NCI-H524 (cell line): ENCODE measurements around the gene EDC4.
"Not testable (repeated sequence)": the region's sequence is repeated elsewhere in the genome, so short reads cannot be mapped to it uniquely, and the experiment has no call there.

Experiments
- DNase-seq, 2 experiments: peaks; one replicate each; lab custom pipeline; 2025; lab: John Stamatoyannopoulos, UW

Gene EDC4

DNA sequence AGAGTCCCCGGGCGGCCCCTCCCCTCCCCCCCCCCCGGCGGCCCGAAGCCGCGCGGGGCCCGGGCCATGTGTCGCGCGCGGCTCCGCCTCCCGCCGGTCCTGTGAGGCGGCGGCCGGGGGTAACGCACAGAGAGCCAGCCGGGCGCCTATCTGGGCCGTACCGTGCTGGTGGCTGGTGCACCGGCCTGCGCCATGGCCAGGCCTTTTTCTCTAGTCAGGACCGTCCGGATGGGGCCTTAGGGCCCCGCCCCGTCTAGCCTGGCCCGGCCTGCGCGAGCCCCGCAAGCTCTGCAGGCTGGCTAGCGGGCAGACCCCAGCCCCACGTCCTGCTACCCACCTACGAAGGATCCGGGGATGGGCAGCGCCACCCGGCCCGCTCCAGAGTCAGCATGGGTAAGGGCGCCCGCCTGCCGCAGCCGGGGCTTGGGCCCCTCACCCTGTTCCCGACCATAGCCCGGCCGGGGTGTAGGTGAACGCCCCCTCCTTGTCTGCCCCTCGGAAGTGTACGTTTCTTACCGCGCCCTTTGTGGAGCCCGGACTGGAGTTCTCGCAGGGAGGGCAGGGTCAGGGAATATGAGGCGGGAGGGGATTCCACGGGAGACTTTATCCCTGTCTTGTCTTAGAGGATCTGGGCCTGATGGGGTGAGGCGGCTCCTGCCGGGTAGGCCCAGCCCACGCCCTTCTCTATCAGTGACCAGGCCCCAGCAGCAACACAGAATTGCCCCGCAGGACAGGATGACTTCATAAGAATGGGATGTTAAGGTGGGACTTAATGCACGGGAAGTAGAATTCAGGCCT, 25.6 kb upstream of the EDC4 start, which contains the start of gene CENPT:
CENPT (minus strand) TSS at position 630 of the 798 bp plus-strand sequence. CDS start 13,834 bp downstream, outside the sequence.
- peak; percentile 66 to 75 for DNase-seq

DNA sequence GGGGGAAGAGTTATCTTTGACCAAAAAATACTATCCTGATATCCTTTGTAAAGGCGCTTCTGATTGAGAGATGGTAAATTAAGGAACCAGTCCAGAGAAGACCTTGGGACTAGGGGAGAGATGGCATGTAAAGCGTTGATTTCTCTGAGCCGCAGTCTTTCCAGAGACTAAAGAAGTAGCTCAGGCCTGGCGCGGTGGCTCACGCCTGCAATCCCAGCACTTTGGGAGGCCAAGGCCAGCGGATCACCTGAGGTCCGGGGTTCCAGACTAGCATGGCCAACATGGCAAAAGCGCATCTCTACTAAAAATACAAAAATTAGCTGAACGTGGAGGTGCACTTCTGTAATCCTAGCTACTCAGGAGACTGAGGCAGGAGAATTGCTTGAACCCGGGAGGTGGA, 24.7 kb upstream of the EDC4 start:
- no peak for DNase-seq

GRCh38 chr16:67853670-67854069, 19.2 kb upstream of the EDC4 start:
- no peak for DNase-seq

- DNase-seq = no peak
Observed at GRCh38 chr16:67855789-67856188, 17.1 kb upstream of the EDC4 start.

- DNase-seq = no peak
Observed at GRCh38 chr16:67856927-67857546, 15.8 kb upstream of the EDC4 start.

DNA sequence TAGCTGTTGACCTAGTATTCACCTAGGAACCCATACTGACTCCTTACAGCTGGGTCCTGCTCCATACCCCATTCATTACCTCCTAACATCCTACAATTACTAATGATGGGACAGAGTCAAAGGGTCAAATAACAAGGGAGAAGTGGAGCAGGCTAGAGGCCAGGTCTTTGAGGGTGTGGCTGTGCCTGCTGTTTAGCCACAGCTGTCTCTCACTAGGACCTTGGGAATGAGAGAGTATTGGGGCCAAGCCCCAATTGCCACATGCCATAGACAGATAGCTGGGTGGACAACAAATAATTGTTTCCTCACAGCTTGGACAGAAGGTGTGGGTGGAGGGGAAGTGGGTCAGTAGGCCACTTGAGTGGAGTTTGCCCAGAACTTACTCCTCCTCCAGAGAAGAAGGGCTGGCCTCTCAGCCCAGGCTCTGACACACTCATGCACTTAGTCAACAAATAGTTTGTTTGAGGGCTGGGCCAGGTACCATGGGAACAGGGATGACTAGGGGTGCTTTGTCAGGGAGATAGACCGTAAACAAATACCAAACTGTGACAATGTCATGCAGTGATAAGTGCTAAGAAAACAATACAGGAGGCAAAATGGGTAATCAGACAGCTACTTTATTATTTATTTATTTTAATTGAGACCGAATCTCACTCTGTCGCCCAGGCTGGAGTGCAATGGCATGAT, 15.2 kb upstream of the EDC4 start:
- DNase-seq = no peak

- DNase-seq = no peak
Observed at GRCh38 chr16:67858500-67858899, 14.4 kb upstream of the EDC4 start.

DNA sequence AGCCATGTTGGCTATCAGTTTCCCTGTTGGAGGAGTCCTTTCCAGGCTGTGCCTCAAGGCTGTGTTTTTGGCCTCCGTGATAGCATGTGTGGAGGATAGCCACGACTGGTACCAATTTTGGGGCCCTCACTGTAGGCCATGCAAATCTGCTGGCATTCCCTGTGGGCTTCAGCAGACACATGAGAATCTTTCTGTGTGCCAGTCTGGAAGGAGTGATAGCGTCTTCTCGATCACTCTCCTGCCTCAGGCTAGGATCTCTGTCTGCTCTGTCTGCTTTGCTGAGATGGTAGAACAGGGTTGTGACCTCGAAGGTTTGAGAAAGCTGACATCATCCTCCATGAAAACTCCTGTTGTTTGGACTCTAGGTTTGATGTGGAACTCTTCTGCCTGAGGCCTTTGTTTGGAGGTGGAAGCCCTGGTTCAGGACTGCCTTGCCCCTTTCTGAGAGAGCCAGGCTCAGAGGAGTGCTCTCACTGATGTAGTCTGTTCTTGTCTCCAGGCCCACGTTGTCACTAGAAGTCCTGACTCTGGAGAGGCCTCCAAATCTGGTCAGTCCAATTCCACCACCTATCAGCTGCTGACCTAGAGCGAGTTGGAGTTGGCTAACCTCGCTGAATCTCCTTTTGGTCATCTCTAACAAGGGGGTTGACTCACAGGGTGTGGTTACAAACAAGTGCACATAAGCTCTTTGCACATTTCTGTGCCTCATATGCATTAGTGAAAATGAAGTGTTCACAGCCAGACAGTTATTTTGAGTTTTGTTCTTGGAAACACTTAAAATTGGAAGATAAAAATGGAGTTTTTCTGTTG, 12.1 kb upstream of the EDC4 start:
- no peak for DNase-seq

GRCh38 chr16:67861877-67862276, 11.0 kb upstream of the EDC4 start:
- DNase-seq = no peak

GRCh38 chr16:67862623-67863583, 9.9 kb upstream of the EDC4 start:
- no peak for DNase-seq

DNA sequence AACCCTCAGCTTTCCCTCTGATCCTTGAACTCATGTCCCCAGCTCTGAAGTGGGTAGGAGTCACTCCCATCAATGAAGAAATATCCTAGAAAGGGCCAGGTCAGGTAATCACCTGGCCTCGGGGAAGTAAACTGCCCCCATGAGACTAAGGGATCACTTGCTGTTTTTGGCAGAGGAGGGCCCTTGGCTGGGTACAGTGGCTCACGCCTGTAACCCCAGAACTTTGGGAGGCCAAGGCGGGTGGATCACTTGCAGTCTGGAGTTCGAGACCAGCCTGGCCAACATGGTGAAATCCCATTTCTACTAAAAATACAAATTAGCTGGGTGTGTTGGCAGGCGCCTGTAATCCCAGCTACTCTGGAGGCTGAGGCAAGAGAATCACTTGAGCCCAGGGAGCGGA, 8.8 kb upstream of the EDC4 start:
- DNase-seq = not testable (repeated sequence)

DNA sequence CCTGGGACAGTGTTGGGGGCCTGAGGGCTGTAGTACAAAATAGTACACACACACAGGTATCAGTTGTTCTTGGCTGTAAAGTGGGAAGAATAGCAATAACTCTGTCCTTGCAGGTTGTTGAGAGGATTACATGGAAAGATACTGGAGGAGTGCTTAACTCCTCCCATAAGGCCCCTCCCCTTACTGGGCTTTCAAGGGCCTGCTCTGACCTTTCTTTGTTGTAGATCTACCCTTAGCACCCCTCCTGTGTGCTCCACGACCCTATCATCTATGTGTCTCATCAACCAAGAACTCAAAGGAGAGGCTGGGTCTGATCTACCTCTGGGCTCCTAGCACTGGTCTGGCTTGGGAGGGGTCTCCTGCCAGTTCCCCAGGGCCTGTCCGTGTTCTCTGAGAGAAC, 8.3 kb upstream of the EDC4 start:
- no peak for DNase-seq

- peak; percentile 18 to 38 for DNase-seq
Observed at GRCh38 chr16:67865318-67865717, 7.5 kb upstream of the EDC4 start.

DNA sequence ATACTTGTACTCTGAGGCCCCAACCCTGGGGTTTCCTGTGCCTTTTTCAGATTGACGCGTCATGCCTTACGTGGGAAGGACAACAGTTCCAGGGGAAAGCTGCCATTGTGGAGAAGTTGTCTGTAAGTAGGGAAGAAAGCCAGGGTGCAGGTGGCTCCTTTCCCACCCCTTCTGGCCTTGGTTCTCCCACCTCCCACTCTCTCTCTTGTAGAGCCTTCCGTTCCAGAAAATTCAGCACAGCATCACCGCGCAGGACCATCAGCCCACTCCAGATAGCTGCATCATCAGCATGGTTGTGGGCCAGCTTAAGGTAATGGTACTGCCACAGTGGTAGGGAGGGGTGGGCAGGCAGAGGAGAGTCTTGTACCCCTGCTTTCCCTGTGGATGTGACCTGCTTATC, 4.6 kb upstream of the EDC4 start:
- no peak for DNase-seq

DNA sequence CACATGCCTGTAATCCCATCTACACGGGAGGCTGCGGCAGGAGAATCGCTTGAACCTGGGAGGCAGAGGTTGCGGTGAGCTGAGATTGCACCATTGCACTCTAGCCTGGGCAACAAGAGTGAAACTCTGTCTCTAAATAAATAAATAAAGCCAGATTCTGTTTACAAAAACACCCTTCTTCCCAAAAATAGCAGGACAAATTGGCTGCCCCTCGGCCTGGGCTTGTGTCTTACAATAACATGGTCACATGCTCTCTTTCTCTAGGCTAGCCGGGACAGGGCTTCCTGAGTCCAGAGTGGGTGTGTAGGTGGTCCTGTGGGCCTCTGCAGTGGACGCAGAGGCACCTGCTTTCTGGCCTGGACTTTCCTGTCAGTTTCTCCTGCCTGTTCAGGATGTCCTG, 3.2 kb upstream of the EDC4 start:
- DNase-seq = no peak

DNA sequence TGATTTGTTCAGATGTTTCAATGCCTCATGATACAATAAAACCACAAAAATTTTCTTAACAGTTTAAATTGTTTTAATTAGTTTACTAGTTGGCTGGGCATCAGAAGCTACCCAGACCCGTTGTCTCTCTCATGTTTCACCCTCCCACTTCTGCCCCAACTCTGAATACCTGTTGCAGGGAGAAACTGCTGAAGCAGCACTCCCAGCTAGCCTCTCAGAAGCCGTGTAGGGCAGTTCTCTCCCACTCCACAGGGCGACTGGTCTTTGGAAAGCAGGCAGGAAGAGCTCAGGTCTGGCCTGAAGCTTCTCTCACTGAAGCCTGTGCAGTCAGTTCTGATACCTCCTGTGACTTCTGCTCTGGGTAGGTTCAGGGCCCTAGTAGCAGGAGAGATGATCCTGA, 1.6 kb upstream of the EDC4 start:
- DNase-seq = no peak

DNA sequence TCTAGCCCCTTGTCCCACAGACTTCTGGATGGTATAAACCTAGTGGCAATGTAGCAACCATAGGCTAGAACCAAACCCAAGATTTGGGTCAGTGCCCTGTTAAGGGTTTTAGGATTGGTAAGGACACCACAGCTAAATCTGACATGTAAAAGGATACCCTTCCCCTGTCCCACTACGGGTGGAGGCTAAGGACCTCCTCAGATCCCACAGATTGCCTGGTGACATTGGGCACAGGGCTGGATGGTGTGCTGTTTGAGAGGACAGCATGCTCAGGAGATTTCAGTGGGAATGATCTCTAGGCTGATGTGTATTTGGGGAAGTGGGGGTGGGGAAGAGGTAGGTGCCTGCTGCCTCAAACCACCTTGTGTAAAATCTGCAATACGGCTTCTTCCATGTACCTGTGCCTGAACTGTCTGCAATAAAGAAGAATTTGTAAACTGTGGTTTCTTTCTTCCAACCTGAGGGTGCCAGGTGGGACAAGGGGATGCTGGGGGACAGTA, 671 bp upstream of the EDC4 start:
- DNase-seq = no peak

GRCh38 chr16:67873435-67874370, 851 bp downstream of the EDC4 start:
- no peak for DNase-seq

DNA sequence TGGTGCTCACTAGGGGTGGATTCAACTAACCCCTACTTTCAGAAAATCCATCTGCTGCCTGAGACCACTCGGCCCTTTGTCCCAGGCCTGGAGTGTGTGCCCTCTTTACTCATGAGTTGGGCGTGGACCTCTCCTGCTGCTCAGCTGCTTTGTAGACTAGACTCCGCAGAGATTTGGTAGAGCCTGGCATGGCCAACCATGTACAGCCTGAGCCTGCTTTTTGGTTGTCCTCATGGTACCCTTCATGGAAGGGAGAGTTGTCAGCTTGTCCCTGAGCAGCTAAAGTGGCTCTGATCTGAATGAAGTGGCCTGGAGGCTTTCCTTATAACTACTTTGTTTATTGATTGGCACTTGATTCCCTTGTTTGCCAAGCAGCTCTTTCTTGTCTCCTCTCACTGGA, 1.5 kb downstream of the EDC4 start:
- no peak for DNase-seq

GRCh38 chr16:67877064-67877463, 4.2 kb downstream of the EDC4 start:
- no peak for DNase-seq
